WTC11 (cell line): ENCODE results near the gene TXNDC5.

Source experiments
- ATF1 ChIP-seq: sonication (generic); formaldehyde crosslinking; IDR thresholded peaks from 2 replicates; pipeline ENCODE4 v1.8.1; 2023; ENCODE audit warnings: mild to moderate bottlenecking, moderate library complexity, missing genetic modification reagents
- ESRRA ChIP-seq: sonication (generic); formaldehyde crosslinking; IDR thresholded peaks from 2 replicates; pipeline ENCODE4 v1.8.1; 2022; ENCODE audit warnings: mild to moderate bottlenecking, missing genetic modification reagents, borderline replicate concordance
- ETV6 ChIP-seq: sonication (generic); formaldehyde crosslinking; IDR thresholded peaks from 2 replicates; pipeline ENCODE4 v1.8.1; 2022; ENCODE audit warnings: mild to moderate bottlenecking, missing genetic modification reagents
- FOXJ3 ChIP-seq: sonication (generic); formaldehyde crosslinking; IDR thresholded peaks from 2 replicates; pipeline ENCODE4 v1.9.0; 2021; ENCODE audit warnings: missing genetic modification reagents, mild to moderate bottlenecking, borderline replicate concordance
- JUN ChIP-seq: sonication (generic); formaldehyde crosslinking; IDR thresholded peaks from 2 replicates; pipeline ENCODE4 v1.8.0; 2023; ENCODE audit warnings: mild to moderate bottlenecking, missing genetic modification reagents
- KAT7 ChIP-seq: sonication (generic); formaldehyde crosslinking; IDR thresholded peaks from 2 replicates; pipeline ENCODE4 v1.8.1; 2023; ENCODE audit warnings: missing genetic modification reagents, mild to moderate bottlenecking, borderline replicate concordance
- NR1H2 ChIP-seq: sonication (generic); formaldehyde crosslinking; IDR thresholded peaks from 2 replicates; pipeline ENCODE4 v1.9.0; 2021; ENCODE audit warnings: mild to moderate bottlenecking, moderate library complexity, missing genetic modification reagents
- SP1 ChIP-seq: sonication (generic); formaldehyde crosslinking; conservative IDR thresholded peaks from 2 replicates; pipeline ENCODE4 v1.8.1; 2022; ENCODE audit warnings: missing genetic modification reagents
- ZNF138 ChIP-seq: sonication (generic); formaldehyde crosslinking; conservative IDR thresholded peaks from 2 replicates; pipeline ENCODE4 v1.8.1; 2022; ENCODE audit warnings: mild to moderate bottlenecking, moderate library complexity, missing genetic modification reagents
- ZNF423 ChIP-seq: fragments of 250-450 bp; sonication (Bioruptor Pico); IDR thresholded peaks from 2 replicates; pipeline ENCODE4 v2.1.2; 2022; ENCODE audit warnings: mild to moderate bottlenecking, moderate library complexity
- TF ChIP-seq, protein P1 (sequence below): fragments of 200-600 bp; IDR thresholded peaks from 2 replicates; pipeline ENCODE4 v1.8.0; 2022; ENCODE audit warnings: antibody characterized with exemption
- TF ChIP-seq, protein P2 (sequence below): sonication (generic); formaldehyde crosslinking; IDR thresholded peaks from 2 replicates; pipeline ENCODE4 v1.8.1; 2023; ENCODE audit warnings: mild to moderate bottlenecking, missing genetic modification reagents, moderate library complexity
- TF ChIP-seq, protein P3 (sequence below): sonication (generic); formaldehyde crosslinking; IDR thresholded peaks from 2 replicates; pipeline ENCODE4 v1.8.0; 2022; ENCODE audit warnings: mild to moderate bottlenecking, missing genetic modification reagents
- TF ChIP-seq, protein P4 (sequence below): sonication (generic); formaldehyde crosslinking; IDR thresholded peaks from 2 replicates; pipeline ENCODE4 v1.8.1; 2022; ENCODE audit warnings: low read depth, mild to moderate bottlenecking, moderate library complexity, missing genetic modification reagents, borderline replicate concordance

DNA sequence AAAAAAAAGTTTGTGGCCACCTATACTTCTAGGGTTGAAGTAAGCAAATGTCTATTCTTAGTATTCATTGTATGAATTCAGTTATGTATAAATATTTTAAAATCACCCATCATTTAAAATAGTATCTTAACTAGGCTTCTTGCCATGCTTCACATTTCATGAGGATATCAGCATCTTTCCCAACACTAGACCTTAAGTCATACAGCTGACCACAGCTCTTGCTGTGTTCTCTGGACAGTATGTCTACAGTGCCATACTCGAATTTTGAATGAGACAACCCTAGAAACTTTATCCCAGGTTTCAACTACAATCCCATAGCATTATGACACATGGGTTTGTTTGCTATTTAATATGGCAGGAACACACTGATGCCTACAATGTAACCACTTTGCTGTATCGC lies 5.2 kb downstream of the TXNDC5 start:
- TF ChIP-seq ZNF138 (CRISPR knock-in tag) (no peak), FOXJ3 (CRISPR knock-in tag) (no peak), ZNF423 (CRISPR knock-in tag) (no peak), KAT7 (CRISPR knock-in tag) (no peak), NR1H2 (CRISPR knock-in tag) (no peak), JUN (no peak), SP1 (CRISPR knock-in tag) (no peak), ATF1 (no peak), ETV6 (no peak), ESRRA (CRISPR knock-in tag) (no peak)
- TF ChIP-seq, protein P1, sequence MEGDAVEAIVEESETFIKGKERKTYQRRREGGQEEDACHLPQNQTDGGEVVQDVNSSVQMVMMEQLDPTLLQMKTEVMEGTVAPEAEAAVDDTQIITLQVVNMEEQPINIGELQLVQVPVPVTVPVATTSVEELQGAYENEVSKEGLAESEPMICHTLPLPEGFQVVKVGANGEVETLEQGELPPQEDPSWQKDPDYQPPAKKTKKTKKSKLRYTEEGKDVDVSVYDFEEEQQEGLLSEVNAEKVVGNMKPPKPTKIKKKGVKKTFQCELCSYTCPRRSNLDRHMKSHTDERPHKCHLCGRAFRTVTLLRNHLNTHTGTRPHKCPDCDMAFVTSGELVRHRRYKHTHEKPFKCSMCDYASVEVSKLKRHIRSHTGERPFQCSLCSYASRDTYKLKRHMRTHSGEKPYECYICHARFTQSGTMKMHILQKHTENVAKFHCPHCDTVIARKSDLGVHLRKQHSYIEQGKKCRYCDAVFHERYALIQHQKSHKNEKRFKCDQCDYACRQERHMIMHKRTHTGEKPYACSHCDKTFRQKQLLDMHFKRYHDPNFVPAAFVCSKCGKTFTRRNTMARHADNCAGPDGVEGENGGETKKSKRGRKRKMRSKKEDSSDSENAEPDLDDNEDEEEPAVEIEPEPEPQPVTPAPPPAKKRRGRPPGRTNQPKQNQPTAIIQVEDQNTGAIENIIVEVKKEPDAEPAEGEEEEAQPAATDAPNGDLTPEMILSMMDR: no peak
- TF ChIP-seq, protein P2, sequence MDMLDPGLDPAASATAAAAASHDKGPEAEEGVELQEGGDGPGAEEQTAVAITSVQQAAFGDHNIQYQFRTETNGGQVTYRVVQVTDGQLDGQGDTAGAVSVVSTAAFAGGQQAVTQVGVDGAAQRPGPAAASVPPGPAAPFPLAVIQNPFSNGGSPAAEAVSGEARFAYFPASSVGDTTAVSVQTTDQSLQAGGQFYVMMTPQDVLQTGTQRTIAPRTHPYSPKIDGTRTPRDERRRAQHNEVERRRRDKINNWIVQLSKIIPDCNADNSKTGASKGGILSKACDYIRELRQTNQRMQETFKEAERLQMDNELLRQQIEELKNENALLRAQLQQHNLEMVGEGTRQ (CRISPR knock-in tag): no peak
- TF ChIP-seq, protein P3, sequence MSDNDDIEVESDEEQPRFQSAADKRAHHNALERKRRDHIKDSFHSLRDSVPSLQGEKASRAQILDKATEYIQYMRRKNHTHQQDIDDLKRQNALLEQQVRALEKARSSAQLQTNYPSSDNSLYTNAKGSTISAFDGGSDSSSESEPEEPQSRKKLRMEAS: no peak
- TF ChIP-seq, protein P4, sequence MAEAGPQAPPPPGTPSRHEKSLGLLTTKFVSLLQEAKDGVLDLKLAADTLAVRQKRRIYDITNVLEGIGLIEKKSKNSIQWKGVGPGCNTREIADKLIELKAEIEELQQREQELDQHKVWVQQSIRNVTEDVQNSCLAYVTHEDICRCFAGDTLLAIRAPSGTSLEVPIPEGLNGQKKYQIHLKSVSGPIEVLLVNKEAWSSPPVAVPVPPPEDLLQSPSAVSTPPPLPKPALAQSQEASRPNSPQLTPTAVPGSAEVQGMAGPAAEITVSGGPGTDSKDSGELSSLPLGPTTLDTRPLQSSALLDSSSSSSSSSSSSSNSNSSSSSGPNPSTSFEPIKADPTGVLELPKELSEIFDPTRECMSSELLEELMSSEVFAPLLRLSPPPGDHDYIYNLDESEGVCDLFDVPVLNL: no peak
